ENCODE data around the gene ESYT1.

GRCh38 chr12:56189099-56189917 lies 61.2 kb downstream of the ESYT1 start, which contains the start of gene SMARCC2:
- TF ChIP-seq EZH2 (IDR thresholded peaks at IDR 0.05; ENCODE audit: insufficient read depth, poor library complexity, severe bottlenecking) = no peak
- TF ChIP-seq EZH2phosphoT487 (IDR thresholded peaks at IDR 0.05; ENCODE audit: insufficient read depth, low read depth) = no peak
